ENCODE results near the gene FOXL2NB. TPM values are rescaled to one million over a fixed set of nuclear protein-coding genes. Genes with fewer than 3 reads are reported as not detected.

FOXL2NB gene
- total and polyA plus RNA-seq, 8 donors, result 0.03 TPM; not detected in 7

DNA sequence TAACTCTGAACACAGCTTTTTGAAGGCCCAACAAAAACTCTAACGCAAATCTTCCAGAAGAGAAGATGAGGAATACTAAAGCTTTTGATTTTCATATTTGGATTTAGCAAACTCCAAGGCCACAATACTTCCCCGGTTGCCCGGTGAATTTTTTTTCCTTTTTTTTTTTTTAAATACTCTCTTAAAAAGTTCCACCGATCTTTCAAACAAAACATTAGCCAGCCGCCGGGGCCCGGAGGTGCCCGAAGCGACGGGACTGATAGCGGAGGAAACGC lies 2.4 kb upstream of the FOXL2NB start:
- no peak for DNase-seq
- Histone ChIP-seq H3K36me3 (no peaks in the 10 kb centered on the region), H3K27ac (no peak overlapping the region), H3K9me3 (no peaks in the 10 kb centered on the region), H3K4me3 (peak overlapping the region; percentile 20 to 58 (median 46)), H3K27me3 (peaks cover 71 to 100% (median 100%) of the 10 kb centered on the region in 3 donors), H3K4me1 (peaks cover 35 to 51% (median 46%) of the 10 kb centered on the region in 4 donors)
- TF ChIP-seq EP300 (IDR thresholded peaks at IDR 0.05), result no peak
- TF ChIP-seq, protein P1, sequence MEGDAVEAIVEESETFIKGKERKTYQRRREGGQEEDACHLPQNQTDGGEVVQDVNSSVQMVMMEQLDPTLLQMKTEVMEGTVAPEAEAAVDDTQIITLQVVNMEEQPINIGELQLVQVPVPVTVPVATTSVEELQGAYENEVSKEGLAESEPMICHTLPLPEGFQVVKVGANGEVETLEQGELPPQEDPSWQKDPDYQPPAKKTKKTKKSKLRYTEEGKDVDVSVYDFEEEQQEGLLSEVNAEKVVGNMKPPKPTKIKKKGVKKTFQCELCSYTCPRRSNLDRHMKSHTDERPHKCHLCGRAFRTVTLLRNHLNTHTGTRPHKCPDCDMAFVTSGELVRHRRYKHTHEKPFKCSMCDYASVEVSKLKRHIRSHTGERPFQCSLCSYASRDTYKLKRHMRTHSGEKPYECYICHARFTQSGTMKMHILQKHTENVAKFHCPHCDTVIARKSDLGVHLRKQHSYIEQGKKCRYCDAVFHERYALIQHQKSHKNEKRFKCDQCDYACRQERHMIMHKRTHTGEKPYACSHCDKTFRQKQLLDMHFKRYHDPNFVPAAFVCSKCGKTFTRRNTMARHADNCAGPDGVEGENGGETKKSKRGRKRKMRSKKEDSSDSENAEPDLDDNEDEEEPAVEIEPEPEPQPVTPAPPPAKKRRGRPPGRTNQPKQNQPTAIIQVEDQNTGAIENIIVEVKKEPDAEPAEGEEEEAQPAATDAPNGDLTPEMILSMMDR (IDR thresholded peaks at IDR 0.05), result no peak
- intact Hi-C loops (cut with DNase I; ENCODE audit: low total_unique reads), result no loop called here
- WGBS, 5 donors, result 3 to 11% (median 7%) methylated on average over 12 of the region's 12 CpGs

DNA sequence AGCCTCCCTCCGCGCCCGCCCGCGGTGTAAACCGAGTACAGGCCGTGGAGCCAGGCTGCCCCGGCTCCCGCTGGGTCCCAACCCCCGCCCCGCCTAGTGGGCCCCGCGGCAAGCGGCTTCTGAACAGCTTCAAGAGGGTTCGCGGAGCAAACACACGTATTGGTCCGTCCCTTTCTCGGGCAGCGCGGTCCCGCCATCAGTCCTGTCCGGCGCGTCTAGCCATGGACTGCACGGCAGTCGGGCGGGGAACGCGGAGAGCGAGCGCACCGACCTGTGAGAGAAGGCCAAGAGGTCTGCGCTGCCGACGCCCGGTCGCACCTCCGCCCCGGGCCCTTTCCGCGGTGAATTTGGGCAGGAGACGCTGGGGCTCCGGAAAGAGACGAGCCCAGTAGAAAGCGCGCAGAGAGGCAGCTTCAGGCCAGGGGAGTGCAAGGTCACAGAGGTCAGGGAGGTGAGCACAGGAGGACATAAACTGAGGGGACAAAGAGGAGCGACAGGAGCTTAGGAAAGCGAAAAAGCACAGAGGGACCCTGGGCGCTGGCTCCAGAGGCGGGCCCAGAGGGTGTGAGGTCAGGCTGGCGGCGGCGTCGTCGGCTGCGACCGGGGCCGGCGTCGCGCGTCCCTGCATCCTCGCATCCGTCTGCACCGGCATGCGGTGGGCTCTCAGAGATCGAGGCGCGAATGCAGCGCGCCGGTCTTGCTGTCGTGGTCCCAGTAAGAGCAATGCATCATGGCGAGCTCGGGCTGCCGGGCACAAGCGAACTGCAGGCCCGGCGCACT lies 1.9 kb upstream of the FOXL2NB start:
- Histone ChIP-seq H3K27ac (no peak overlapping the region), H3K4me1 (peaks cover 39 to 52% (median 47%) of the 10 kb centered on the region in 4 donors), H3K9me3 (no peaks in the 10 kb centered on the region), H3K4me3 (peak overlapping the region; percentile 20 to 58 (median 46)), H3K36me3 (no peaks in the 10 kb centered on the region), H3K27me3 (peaks cover 71 to 100% (median 100%) of the 10 kb centered on the region in 3 donors)
- WGBS, 5 donors, result 2 to 5% (median 3%) methylated on average over 55 to 80 of the region's 80 CpGs
- intact Hi-C loops (cut with DNase I; ENCODE audit: low total_unique reads), result no loop called here
- peak in 1 of 2 donors; percentile 60 for DNase-seq
- TF ChIP-seq POLR2A (IDR thresholded peaks at IDR 0.05) (no peak), POLR2AphosphoS5 (IDR thresholded peaks at IDR 0.05) (no peak), EP300 (IDR thresholded peaks at IDR 0.05) (no peak)
- TF ChIP-seq, protein P1 (IDR thresholded peaks at IDR 0.05), result no peak

DNA sequence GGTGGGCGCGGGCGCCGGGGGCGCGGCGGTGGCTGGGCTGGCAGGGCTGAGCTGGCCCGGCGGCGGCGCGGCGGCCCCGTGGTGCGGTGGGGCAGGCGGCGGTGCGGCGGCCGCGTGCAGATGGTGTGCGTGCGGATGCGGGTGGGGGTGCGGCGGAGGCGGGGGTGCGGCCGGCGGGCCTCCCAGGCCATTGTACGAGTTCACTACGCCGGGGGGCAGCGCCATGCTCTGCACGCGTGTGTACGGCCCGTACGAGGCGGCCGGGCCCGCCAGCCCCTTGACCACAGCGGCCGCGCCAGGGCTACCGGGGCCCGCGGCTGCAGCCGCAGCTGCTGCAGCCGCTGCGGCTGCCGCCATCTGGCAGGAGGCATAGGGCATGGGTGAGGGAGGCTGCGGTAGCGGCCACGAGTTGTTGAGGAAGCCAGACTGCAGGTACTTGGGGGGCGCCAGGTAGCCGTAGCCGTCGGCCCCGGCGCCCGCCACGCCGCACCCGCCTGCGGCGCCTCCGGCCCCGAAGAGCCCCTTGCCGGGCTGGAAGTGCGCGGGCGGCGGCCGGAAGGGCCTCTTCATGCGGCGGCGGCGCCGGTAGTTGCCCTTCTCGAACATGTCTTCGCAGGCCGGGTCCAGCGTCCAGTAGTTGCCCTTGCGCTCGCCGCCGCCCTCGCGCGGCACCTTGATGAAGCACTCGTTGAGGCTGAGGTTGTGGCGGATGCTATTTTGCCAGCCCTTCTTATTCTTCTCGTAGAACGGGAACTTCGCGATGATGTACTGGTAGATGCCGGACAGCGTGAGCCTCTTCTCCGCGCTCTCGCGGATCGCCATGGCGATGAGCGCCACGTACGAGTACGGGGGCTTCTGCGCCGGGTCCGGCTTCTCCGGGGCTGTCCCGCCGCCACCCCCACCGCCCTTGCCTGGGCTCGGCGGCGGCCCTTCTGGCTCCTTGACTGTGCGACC lies 1.0 kb upstream of the FOXL2NB start:
- 1 to 8% (median 2%) methylated on average over 17 to 120 of the region's 120 CpGs for WGBS, 5 donors
- DNase-seq, result peak; percentile 26 to 43
- peaks cover 77 to 100% (median 100%) of the 10 kb centered on the region in 3 donors for H3K27me3 ChIP-seq
- intact Hi-C loops (cut with DNase I; ENCODE audit: low total_unique reads), result no loop called here
- H3K9me3 ChIP-seq, result no peaks in the 10 kb centered on the region
- H3K36me3 ChIP-seq, result no peaks in the 10 kb centered on the region
- TF ChIP-seq POLR2AphosphoS5 (IDR thresholded peaks at IDR 0.05), result no peak
- TF ChIP-seq, protein P1 (IDR thresholded peaks at IDR 0.05), result no peak
- no peak for TF ChIP-seq POLR2A (IDR thresholded peaks at IDR 0.05)
- no peak for TF ChIP-seq EP300 (IDR thresholded peaks at IDR 0.05)
- peak overlapping the region; percentile 35 to 58 (median 46) for H3K4me3 ChIP-seq
- no peak overlapping the region for H3K27ac ChIP-seq
- H3K4me1 ChIP-seq, result peaks cover 46 to 58% (median 52%) of the 10 kb centered on the region in 4 donors

DNA sequence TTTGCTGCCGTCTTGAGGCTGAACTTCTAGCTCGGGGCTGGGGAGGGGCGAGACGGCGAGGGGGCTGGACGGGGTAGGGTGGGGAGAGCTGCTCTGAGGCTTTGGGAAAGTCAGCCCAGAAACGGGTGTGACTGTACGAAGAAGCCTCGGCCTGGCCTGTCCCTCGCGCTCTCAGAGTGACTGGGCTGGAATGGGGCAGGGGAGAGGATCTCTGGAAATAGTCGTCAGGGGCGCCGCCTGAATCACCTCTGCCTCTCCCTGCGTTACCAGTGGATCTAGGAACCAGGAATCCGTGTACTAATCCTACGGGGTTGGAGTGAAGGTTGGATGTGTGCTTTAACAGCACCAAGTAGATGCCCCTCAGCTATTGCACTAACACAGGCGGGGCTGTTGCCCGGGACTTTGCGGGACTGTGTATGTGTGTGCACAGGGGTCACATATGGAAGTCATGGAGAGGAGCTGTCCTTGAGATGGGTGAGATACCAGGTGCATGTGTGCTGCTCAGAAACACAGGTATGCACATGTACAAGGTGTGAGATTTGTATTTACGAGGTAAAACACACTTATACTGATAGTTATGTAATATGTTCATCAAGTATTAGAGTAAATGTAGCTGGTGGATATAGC lies 591 bp downstream of the FOXL2NB start:
- Histone ChIP-seq H3K27ac (no peak overlapping the region), H3K4me1 (peaks cover 46 to 58% (median 52%) of the 10 kb centered on the region in 4 donors), H3K4me3 (peak overlapping the region in 3 of 4 donors; percentile 35 to 58 (median 51)), H3K36me3 (no peaks in the 10 kb centered on the region), H3K27me3 (peaks cover 67 to 100% (median 88%) of the 10 kb centered on the region in 3 donors), H3K9me3 (no peaks in the 10 kb centered on the region)
- 14 to 28% (median 18%) methylated on average over 16 to 21 of the region's 21 CpGs for WGBS, 5 donors
- intact Hi-C loops (cut with DNase I; ENCODE audit: low total_unique reads), result no loop called here
- TF ChIP-seq EP300 (IDR thresholded peaks at IDR 0.05), result no peak
- TF ChIP-seq, protein P1 (IDR thresholded peaks at IDR 0.05), result no peak
- no peak for TF ChIP-seq POLR2A (IDR thresholded peaks at IDR 0.05)
- no peak for TF ChIP-seq POLR2AphosphoS5 (IDR thresholded peaks at IDR 0.05)
- no peak for DNase-seq

Measured in stomach (tissue), 9 donors.